ENCODE data around the gene TTLL10. TPM values are rescaled to one million over a fixed set of nuclear protein-coding genes. Genes with fewer than 3 reads are reported as not detected.

Gene TTLL10
- total RNA-seq, 1 experiment from 2014 or later = not detected

DNA sequence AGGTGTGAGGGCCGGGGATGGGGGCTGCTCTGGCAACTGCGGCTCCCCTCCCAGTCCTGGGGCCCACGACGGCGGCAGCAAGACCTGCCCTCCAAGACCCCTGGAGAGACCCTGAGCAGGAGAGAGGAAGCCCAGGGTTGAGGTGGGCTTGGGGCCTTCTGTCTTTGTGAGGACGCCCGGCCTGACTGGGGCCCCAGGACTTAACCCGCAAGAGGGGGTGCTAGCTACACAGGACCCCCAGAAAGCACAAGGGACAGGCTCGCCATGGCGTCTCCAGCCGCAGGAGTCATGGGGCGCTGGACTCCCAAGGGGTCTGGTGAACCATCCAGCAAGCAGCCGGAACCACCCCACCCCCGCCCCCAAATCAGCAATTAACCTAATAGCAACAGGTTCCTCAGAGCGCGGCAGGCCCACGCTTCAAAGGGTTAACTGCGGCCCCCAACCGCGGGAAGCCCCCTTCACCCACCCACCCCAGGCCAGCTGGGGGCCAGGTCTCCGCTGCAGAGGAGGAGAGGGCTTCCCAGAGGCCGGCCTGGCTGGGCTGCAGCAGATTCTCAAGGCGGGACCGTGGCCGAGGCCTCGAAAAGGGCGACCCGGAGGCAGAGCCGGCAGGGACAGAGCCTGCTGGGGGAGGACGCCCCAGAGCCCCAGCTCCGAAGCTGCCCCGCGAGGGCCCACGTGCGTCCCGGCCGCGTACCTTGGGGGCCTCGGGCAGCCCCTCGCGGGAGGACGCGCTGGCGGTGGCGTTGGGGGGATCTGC, 72.3 kb downstream of the TTLL10 start:
- DNase-seq (ENCODE audit: low read depth) = no peak

DNA sequence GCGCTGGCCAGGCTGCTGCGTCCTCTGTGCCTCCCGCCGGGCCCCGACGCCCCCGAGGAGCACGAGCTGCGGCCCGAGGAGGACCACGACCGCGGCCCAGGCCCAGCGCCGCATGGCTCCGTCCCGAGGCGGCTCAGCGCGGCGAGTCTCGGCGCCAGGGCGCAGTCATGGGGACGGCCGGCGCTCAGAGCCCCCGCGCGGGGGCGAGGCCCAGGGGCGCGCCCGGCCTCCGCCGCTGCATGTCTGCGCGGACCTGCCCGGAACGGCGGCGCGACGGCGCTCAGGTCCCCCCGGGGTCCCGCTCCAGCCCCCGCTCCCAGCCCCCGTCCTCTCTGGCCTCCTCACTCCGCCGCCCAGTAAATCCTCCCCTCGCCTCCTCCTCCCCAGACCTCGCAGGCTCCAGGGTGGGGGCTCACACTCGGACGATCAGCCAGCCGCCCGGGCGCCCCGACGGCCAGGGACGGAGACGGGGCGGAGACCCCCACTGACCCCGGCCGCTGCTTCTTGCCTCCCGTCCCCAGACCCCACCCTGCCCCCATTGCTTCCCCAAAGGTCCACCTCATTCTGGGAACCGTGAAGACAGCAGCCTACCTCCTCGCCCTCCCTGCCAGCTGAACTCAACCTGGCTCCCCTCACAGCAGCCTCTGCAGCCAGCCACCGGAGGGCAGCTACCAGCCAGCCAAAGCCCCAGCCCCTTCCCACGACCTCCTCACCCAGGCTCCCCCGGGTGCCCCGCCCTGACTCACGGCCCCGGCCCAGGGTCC, 73.1 kb downstream of the TTLL10 start, which contains the start of gene C1QTNF12:
C1QTNF12 (minus strand) TSS at position 146 of the 764 bp plus-strand sequence; CDS start at position 114, 32 bp downstream.
- no peak for DNase-seq (ENCODE audit: low read depth)

DNA sequence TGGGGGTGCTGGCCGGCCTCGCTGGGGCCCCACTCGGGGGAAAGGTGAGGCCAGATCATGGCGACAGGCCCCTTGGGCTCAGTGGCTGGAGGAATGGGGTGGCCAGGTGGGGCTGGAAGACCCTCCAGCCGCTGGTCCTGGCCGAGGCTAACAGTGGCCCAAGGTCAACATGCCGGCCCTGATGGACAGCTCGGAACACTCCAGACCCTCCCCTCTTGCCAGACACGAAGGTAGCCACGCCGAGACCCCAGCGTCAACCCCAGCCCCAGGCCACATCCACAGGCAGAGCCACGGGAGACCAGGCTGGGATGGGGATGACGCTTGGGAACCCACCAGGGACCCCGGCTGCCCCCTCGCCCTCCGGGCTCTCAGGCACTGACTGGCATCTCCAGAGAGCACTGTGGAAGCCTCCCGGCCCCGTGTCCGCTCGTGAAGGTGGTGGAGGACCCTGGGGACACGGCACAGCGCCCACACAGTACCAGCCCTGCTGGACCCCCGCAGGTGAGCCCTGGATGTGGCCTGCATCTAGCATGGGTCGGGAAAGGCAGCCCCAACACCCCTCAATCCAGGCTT, 73.7 kb downstream of the TTLL10 start:
- no peak for DNase-seq (ENCODE audit: low read depth)

Small RNA genes within 50 kb of the gene (small RNA-seq; reads per million reads assigned to genes)
- gene MIR200A = not detected
- not detected for gene MIR200B
- gene MIR429 = not detected

Other genes with a start within 250 kb of the TTLL10 start
- gene SAMD11, start 250.0 kb upstream of the TTLL10 start, total RNA-seq (2014; rRNA removed; shearing (Covaris generic)) = 0.37 and 0.50 TPM in 2 replicates
- 312 and 330 TPM in 2 replicates for gene NOC2L, start 214.6 kb upstream of the TTLL10 start, total RNA-seq (2014; rRNA removed; shearing (Covaris generic))
- 10.7 and 12.6 TPM in 2 replicates for gene KLHL17, start 213.3 kb upstream of the TTLL10 start, total RNA-seq (2014; rRNA removed; shearing (Covaris generic))
- 2.5 and 3.3 TPM in 2 replicates for gene PLEKHN1, start 207.4 kb upstream of the TTLL10 start, total RNA-seq (2014; rRNA removed; shearing (Covaris generic))
- 0.50 TPM in 1 of 2 replicates, not detected in the other for gene PERM1, start 191.8 kb upstream of the TTLL10 start, total RNA-seq (2014; rRNA removed; shearing (Covaris generic))
- 3.5 and 7.6 TPM in 2 replicates for gene HES4, start 173.8 kb upstream of the TTLL10 start, total RNA-seq (2014; rRNA removed; shearing (Covaris generic))
- gene ISG15, start 160.4 kb upstream of the TTLL10 start, total RNA-seq (2014; rRNA removed; shearing (Covaris generic)) = 48.6 and 53.3 TPM in 2 replicates
- gene AGRN, start 153.8 kb upstream of the TTLL10 start, total RNA-seq (2014; rRNA removed; shearing (Covaris generic)) = 89.9 and 101 TPM in 2 replicates
- not detected in 2 replicates for gene RNF223, start 99.6 kb upstream of the TTLL10 start, total RNA-seq (2014; rRNA removed; shearing (Covaris generic))
- gene C1orf159, start 57.8 kb upstream of the TTLL10 start, total RNA-seq (2014; rRNA removed; shearing (Covaris generic)) = 17.8 and 19.8 TPM in 2 replicates
- gene TNFRSF18, start 32.7 kb downstream of the TTLL10 start, total RNA-seq (2014; rRNA removed; shearing (Covaris generic)) = not detected in 2 replicates
- 0.88 TPM in 1 of 2 replicates, not detected in the other for gene TNFRSF4, start 40.3 kb downstream of the TTLL10 start, total RNA-seq (2014; rRNA removed; shearing (Covaris generic))
- 110 and 119 TPM in 2 replicates for gene SDF4, start 58.1 kb downstream of the TTLL10 start, total RNA-seq (2014; rRNA removed; shearing (Covaris generic))
- 27.3 and 37.6 TPM in 2 replicates for gene B3GALT6, start 58.4 kb downstream of the TTLL10 start, total RNA-seq (2014; rRNA removed; shearing (Covaris generic))
- 0.40 and 1.5 TPM in 2 replicates for gene C1QTNF12, start 72.8 kb downstream of the TTLL10 start, total RNA-seq (2014; rRNA removed; shearing (Covaris generic))
- 125 and 139 TPM in 2 replicates for gene UBE2J2, start 100.0 kb downstream of the TTLL10 start, total RNA-seq (2014; rRNA removed; shearing (Covaris generic))
- 0.20 and 0.59 TPM in 2 replicates for gene SCNN1D, start 106.6 kb downstream of the TTLL10 start, total RNA-seq (2014; rRNA removed; shearing (Covaris generic))
- 28.9 and 34.9 TPM in 2 replicates for gene ACAP3, start 134.1 kb downstream of the TTLL10 start, total RNA-seq (2014; rRNA removed; shearing (Covaris generic))
- gene PUSL1, start 134.7 kb downstream of the TTLL10 start, total RNA-seq (2014; rRNA removed; shearing (Covaris generic)) = 42.0 and 43.9 TPM in 2 replicates
- gene INTS11, start 150.8 kb downstream of the TTLL10 start, total RNA-seq (2014; rRNA removed; shearing (Covaris generic)) = 142 and 143 TPM in 2 replicates
- gene CPTP, start 150.9 kb downstream of the TTLL10 start, total RNA-seq (2014; rRNA removed; shearing (Covaris generic)) = 36.8 and 55.0 TPM in 2 replicates
- gene TAS1R3, start 157.4 kb downstream of the TTLL10 start, total RNA-seq (2014; rRNA removed; shearing (Covaris generic)) = 0.03 and 0.08 TPM in 2 replicates
- gene DVL1, start 175.5 kb downstream of the TTLL10 start, total RNA-seq (2014; rRNA removed; shearing (Covaris generic)) = 113 and 118 TPM in 2 replicates
- 0.11 and 0.50 TPM in 2 replicates for gene MXRA8, start 184.7 kb downstream of the TTLL10 start, total RNA-seq (2014; rRNA removed; shearing (Covaris generic))
- 318 and 349 TPM in 2 replicates for gene AURKAIP1, start 201.3 kb downstream of the TTLL10 start, total RNA-seq (2014; rRNA removed; shearing (Covaris generic))
- 74.6 and 96.1 TPM in 2 replicates for gene CCNL2, start 225.5 kb downstream of the TTLL10 start, total RNA-seq (2014; rRNA removed; shearing (Covaris generic))
- 319 and 342 TPM in 2 replicates for gene MRPL20, start 233.4 kb downstream of the TTLL10 start, total RNA-seq (2014; rRNA removed; shearing (Covaris generic))
- not detected in 2 replicates for gene ANKRD65, start 247.4 kb downstream of the TTLL10 start, total RNA-seq (2014; rRNA removed; shearing (Covaris generic))